Liver (tissue), 9 donors: ENCODE measurements around the gene ASB15. TPM values are rescaled to one million over a fixed set of nuclear protein-coding genes. Genes with fewer than 3 reads are reported as not detected.

Source experiments
- DNase-seq: peaks from one replicate; pipeline ENCODE4 v3.0.0-alpha.2; 2017; ENCODE audit warnings: low spot score
- H3K27ac ChIP-seq, 2 donors: one replicate each; pipeline ENCODE4 v1.7.0; 2013; ENCODE audit warnings: inconsistent platforms in 2 of 2, low read length in 2 of 2, control low read depth in 1 of 2, low read depth in 1 of 2, mild to moderate bottlenecking in 1 of 2
- H3K27me3 ChIP-seq, 4 donors: one replicate each; pipeline versions ENCODE4 v1.6.1 to v1.7.0; 2013; ENCODE audit warnings: low read length in 3 of 4, inconsistent platforms in 1 of 4, mild to moderate bottlenecking in 1 of 4, moderate library complexity in 1 of 4; ENCODE audit not compliant: control insufficient read depth in 4 of 4, insufficient read depth in 4 of 4
- H3K36me3 ChIP-seq, 4 donors: one replicate each; pipeline versions ENCODE4 v1.6.1 to v1.7.0; 2013; ENCODE audit warnings: low read length in 3 of 4, mild to moderate bottlenecking in 3 of 4, low read depth in 1 of 4, moderate library complexity in 1 of 4; ENCODE audit not compliant: control insufficient read depth in 4 of 4, insufficient read depth in 3 of 4
- H3K4me1 ChIP-seq, 4 donors: one replicate each; pipeline versions ENCODE4 v1.6.1 to v1.7.0; 2013; ENCODE audit warnings: low read length in 3 of 4, mild to moderate bottlenecking in 3 of 4, moderate library complexity in 1 of 4; ENCODE audit not compliant: control insufficient read depth in 4 of 4, insufficient read depth in 4 of 4
- H3K4me3 ChIP-seq, 3 donors: one replicate each; pipeline versions ENCODE4 v1.6.1 to v1.7.0; 2013; ENCODE audit warnings: low read length in 3 of 3, control low read depth in 1 of 3, low read depth in 1 of 3, mild to moderate bottlenecking in 1 of 3
- H3K9ac ChIP-seq, 2 donors: one replicate each; pipeline ENCODE4 v1.7.0; 2013; ENCODE audit warnings: low read length in 2 of 2, mild to moderate bottlenecking in 2 of 2, moderate library complexity in 2 of 2, control low read depth in 1 of 2, low read depth in 1 of 2
- H3K9me3 ChIP-seq, 4 donors: one replicate each; pipeline versions ENCODE4 v1.6.1 to v1.7.0; 2013; ENCODE audit warnings: low read length in 3 of 4; ENCODE audit not compliant: control insufficient read depth in 4 of 4
- EGR1 ChIP-seq, 2 donors: IDR thresholded peaks; 2 replicates each; pipeline ENCODE4 v1.6.1; 2016 to 2018; ENCODE audit warnings: antibody characterized with exemption in 2 of 2, low read depth in 2 of 2
- FOXA2 ChIP-seq: IDR thresholded peaks from 2 replicates; pipeline ENCODE4 v1.6.1; 2016; ENCODE audit warnings: antibody characterized with exemption
- GABPA ChIP-seq, 2 donors: IDR thresholded peaks in 1 of 2; conservative IDR thresholded peaks in 1 of 2; 2 replicates each; pipeline ENCODE4 v1.6.1; 2016; ENCODE audit warnings: antibody characterized with exemption in 2 of 2, mild to moderate bottlenecking in 1 of 2, moderate library complexity in 1 of 2
- HNF4A ChIP-seq, 2 donors: conservative IDR thresholded peaks; 2 replicates each; pipeline ENCODE4 v1.6.1; 2016; ENCODE audit warnings: antibody characterized with exemption in 2 of 2, mild to moderate bottlenecking in 2 of 2
- HNF4G ChIP-seq: IDR thresholded peaks from 2 replicates; pipeline ENCODE4 v1.6.1; 2016; ENCODE audit warnings: antibody characterized with exemption
- JUND ChIP-seq, 2 donors: IDR thresholded peaks; 2 replicates each; pipeline ENCODE4 v1.6.1; 2016; ENCODE audit warnings: antibody characterized with exemption in 2 of 2
- NR2F2 ChIP-seq: IDR thresholded peaks from 2 replicates; pipeline ENCODE4 v1.6.1; 2016; ENCODE audit warnings: antibody characterized with exemption
- RAD21 ChIP-seq, 2 donors: IDR thresholded peaks; 2 replicates each; pipeline ENCODE4 v1.6.1; 2016; ENCODE audit warnings: antibody characterized with exemption in 2 of 2, mild to moderate bottlenecking in 2 of 2
- RXRA ChIP-seq, 2 donors: IDR thresholded peaks; 2 replicates each; pipeline ENCODE4 v1.6.1; 2017 to 2018; ENCODE audit warnings: antibody characterized with exemption in 2 of 2, mild to moderate bottlenecking in 1 of 2
- SP1 ChIP-seq: IDR thresholded peaks from 2 replicates; pipeline ENCODE4 v1.6.1; 2018; ENCODE audit warnings: antibody characterized with exemption, mild to moderate bottlenecking
- TAF1 ChIP-seq: conservative IDR thresholded peaks from 2 replicates; pipeline ENCODE4 v1.6.1; 2016; ENCODE audit warnings: antibody characterized with exemption, mild to moderate bottlenecking
- YY1 ChIP-seq: IDR thresholded peaks from 2 replicates; pipeline ENCODE4 v1.6.1; 2016; ENCODE audit warnings: antibody characterized with exemption, mild to moderate bottlenecking
- ZBTB33 ChIP-seq: IDR thresholded peaks from 2 replicates; pipeline ENCODE4 v1.6.1; 2016; ENCODE audit warnings: antibody characterized with exemption
- WGBS: extraction: QIAGEN DNeasy Blood & Tissue Kit; methylation state at CpG from one replicate; pipeline ENCODE4 v1.1.7; 2013; 5-methylcytosine and 5-hydroxymethylcytosine counted together
- polyA plus RNA-seq, 2 donors: library from polyadenylated mRNA; stranded (reverse) in 1 of 2; unstranded in 1 of 2; fragments of 200-250 nt in 1 of 2; fragments of >200 nt in 1 of 2; fragmentation: Nextera tagmentation in 1 of 2; extraction: Ambion mirVana in 1 of 2; gene quantifications; one replicate each; pipeline versions ENCODE4 v1.2.1 to v1.2.3, GENCODE V29; 2013 to 2015
- total RNA-seq, 2 donors: library from RNA; depleted of rRNA; stranded (reverse); fragments of >200 nt; gene quantifications; one replicate each; pipeline ENCODE4 v1.2.3, GENCODE V29; 2014
- TF ChIP-seq, protein P1 (sequence below): IDR thresholded peaks from 2 replicates; pipeline ENCODE4 v1.6.1; 2016; ENCODE audit warnings: antibody characterized with exemption, mild to moderate bottlenecking
- TF ChIP-seq, protein P2 (sequence below): IDR thresholded peaks from 2 replicates; pipeline ENCODE4 v1.6.1; 2016; ENCODE audit warnings: antibody characterized with exemption
- TF ChIP-seq, protein P3 (sequence below): IDR thresholded peaks from 2 replicates; pipeline ENCODE4 v1.6.1; 2016; ENCODE audit warnings: antibody characterized with exemption
- donor health status: healthy.
- donor health status: healthy.
- donor health status: healthy.
- donor health status: healthy.
- donor health status: healthy.

Gene ASB15
- total and polyA plus RNA-seq, 4 donors, result not detected

- TF ChIP-seq JUND (IDR thresholded peaks at IDR 0.05) (no peak), NR2F2 (no peak), HNF4G (no peak), RXRA (IDR thresholded peaks at IDR 0.05) (no peak), GABPA (IDR thresholded peaks at IDR 0.05 in 1 of 2, conservative IDR thresholded peaks at IDR 0.05 in 1 of 2) (no peak), HNF4A (conservative IDR thresholded peaks at IDR 0.05) (no peak), EGR1 (IDR thresholded peaks at IDR 0.05; ENCODE audit: low read depth in 2 of 2) (no peak), FOXA2 (no peak), SP1 (no peak), ZBTB33 (no peak), RAD21 (IDR thresholded peaks at IDR 0.05) (no peak), TAF1 (no peak)
- TF ChIP-seq, protein P1, sequence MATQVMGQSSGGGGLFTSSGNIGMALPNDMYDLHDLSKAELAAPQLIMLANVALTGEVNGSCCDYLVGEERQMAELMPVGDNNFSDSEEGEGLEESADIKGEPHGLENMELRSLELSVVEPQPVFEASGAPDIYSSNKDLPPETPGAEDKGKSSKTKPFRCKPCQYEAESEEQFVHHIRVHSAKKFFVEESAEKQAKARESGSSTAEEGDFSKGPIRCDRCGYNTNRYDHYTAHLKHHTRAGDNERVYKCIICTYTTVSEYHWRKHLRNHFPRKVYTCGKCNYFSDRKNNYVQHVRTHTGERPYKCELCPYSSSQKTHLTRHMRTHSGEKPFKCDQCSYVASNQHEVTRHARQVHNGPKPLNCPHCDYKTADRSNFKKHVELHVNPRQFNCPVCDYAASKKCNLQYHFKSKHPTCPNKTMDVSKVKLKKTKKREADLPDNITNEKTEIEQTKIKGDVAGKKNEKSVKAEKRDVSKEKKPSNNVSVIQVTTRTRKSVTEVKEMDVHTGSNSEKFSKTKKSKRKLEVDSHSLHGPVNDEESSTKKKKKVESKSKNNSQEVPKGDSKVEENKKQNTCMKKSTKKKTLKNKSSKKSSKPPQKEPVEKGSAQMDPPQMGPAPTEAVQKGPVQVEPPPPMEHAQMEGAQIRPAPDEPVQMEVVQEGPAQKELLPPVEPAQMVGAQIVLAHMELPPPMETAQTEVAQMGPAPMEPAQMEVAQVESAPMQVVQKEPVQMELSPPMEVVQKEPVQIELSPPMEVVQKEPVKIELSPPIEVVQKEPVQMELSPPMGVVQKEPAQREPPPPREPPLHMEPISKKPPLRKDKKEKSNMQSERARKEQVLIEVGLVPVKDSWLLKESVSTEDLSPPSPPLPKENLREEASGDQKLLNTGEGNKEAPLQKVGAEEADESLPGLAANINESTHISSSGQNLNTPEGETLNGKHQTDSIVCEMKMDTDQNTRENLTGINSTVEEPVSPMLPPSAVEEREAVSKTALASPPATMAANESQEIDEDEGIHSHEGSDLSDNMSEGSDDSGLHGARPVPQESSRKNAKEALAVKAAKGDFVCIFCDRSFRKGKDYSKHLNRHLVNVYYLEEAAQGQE, result no peak
- TF ChIP-seq, protein P2, sequence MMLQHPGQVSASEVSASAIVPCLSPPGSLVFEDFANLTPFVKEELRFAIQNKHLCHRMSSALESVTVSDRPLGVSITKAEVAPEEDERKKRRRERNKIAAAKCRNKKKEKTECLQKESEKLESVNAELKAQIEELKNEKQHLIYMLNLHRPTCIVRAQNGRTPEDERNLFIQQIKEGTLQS, result no peak
- TF ChIP-seq, protein P3, sequence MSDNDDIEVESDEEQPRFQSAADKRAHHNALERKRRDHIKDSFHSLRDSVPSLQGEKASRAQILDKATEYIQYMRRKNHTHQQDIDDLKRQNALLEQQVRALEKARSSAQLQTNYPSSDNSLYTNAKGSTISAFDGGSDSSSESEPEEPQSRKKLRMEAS, result no peak
Observed at GRCh38 chr7:123571684-123572083, 29.9 kb upstream of the ASB15 start.

DNA sequence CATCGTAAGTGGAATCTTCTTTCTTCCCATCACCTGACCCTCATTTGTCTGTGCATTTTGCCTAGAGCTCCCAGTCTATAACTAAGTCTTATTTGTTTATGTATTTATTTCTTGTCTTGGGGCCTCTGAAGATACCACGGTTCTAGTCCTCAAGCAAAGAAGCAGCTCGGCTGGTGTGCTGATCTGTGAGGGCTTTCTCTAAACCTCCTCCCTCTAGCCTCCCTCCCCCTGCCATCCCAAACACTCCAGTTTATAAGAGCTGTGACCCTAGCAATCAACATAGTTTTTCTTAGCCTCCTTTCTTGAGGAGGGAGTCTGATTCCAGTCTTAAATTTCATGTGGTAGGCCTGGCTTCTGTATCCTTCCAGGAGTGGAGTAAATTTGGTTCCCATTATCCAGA lies 28.3 kb upstream of the ASB15 start:
- no peak for DNase-seq
- Histone ChIP-seq H3K27me3 (no peaks in the 10 kb centered on the region), H3K9ac (no peak overlapping the region), H3K4me3 (no peak overlapping the region), H3K27ac (no peak overlapping the region), H3K4me1 (no peaks in the 10 kb centered on the region), H3K9me3 (no peaks in the 10 kb centered on the region), H3K36me3 (no peaks in the 10 kb centered on the region)
- no peak for TF ChIP-seq TAF1
- TF ChIP-seq YY1, result no peak
- no peak for TF ChIP-seq NR2F2
- WGBS, result 81% methylated on average over 3 of the region's 3 CpGs

More at GRCh38 chr7:123571684-123572083, 29.9 kb upstream of the ASB15 start:
- H3K27ac ChIP-seq, result no peak overlapping the region
- no peaks in the 10 kb centered on the region for H3K27me3 ChIP-seq
- WGBS, result 87% methylated on average over 1 of the region's 1 CpG
- no peak overlapping the region for H3K9ac ChIP-seq
- no peaks in the 10 kb centered on the region for H3K36me3 ChIP-seq
- no peaks in the 10 kb centered on the region for H3K9me3 ChIP-seq
- H3K4me3 ChIP-seq, result no peak overlapping the region
- H3K4me1 ChIP-seq, result no peaks in the 10 kb centered on the region
- no peak for DNase-seq
